GM23248 (cell line): Measurements from ENCODE around the gene ZNF236.

Experiments used
- EZH2 ChIP-seq: fragments of 200-600 bp; sonication (generic); IDR thresholded peaks from 2 replicates; pipeline ENCODE4 v1.6.1; 2018; ENCODE audit warnings: antibody characterized with exemption, mild to moderate bottlenecking; ENCODE audit not compliant: insufficient read depth, poor library complexity, severe bottlenecking
- EZH2phosphoT487 ChIP-seq: fragments of 200-600 bp; sonication (generic); IDR thresholded peaks from 2 replicates; pipeline ENCODE4 v1.6.1; 2018; ENCODE audit warnings: antibody characterized with exemption, moderate library complexity, mild to moderate bottlenecking, low read depth; ENCODE audit not compliant: insufficient read depth

DNA sequence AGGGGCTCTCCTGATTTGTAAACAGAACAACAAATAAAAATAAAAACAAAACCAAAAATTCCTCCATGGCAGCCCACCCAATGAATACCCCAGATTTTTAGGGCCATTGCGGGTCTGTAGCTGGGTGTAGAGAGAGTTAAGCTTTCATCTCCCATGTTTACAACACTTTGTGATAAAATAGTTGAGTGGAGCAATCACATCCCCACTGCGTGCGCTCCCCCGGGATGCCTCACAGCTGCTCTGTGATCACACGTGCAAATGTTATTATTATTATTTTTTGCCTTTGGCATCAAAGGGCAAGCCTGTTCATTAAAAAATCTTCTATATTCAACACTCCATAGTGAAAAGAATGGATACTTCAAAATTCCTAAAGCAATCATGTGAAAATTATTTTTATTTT lies 192.2 kb downstream of the ZNF236 start:
- TF ChIP-seq EZH2phosphoT487 (no peak), EZH2 (no peak)
